Testis (tissue), 2 donors: ENCODE measurements around the gene UPB1.

Experiments used
- POLR2A ChIP-seq: fragments of 450-650 bp; IDR thresholded peaks from one replicate; pipeline ENCODE4 v1.6.1; 2017; ENCODE audit warnings: antibody characterized with exemption, mild to moderate bottlenecking, moderate library complexity
- TF ChIP-seq, protein P1 (sequence below), 3 experiments: fragments of 450-650 bp in 2 of 3; fragments of 200-600 bp in 1 of 3; sonication (generic) in 1 of 3; IDR thresholded peaks; one replicate each; pipeline ENCODE4 v1.5.1; 2016 to 2019; ENCODE audit warnings: antibody characterized with exemption in 3 of 3, mild to moderate bottlenecking in 2 of 3, moderate library complexity in 1 of 3

DNA sequence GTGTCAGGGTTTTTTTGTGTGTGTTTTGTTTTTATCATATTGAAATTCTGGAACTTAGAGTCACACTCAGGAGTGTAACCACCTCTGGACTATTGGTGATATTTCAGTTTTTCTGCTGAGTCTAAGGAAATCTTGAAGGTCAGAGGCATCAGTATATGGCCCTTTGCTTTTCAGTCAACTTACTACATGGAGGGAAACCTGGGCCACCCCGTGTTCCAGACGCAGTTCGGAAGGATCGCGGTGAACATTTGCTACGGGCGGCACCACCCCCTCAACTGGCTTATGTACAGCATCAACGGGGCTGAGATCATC lies 19.9 kb downstream of the UPB1 start:
- TF ChIP-seq, protein P1, sequence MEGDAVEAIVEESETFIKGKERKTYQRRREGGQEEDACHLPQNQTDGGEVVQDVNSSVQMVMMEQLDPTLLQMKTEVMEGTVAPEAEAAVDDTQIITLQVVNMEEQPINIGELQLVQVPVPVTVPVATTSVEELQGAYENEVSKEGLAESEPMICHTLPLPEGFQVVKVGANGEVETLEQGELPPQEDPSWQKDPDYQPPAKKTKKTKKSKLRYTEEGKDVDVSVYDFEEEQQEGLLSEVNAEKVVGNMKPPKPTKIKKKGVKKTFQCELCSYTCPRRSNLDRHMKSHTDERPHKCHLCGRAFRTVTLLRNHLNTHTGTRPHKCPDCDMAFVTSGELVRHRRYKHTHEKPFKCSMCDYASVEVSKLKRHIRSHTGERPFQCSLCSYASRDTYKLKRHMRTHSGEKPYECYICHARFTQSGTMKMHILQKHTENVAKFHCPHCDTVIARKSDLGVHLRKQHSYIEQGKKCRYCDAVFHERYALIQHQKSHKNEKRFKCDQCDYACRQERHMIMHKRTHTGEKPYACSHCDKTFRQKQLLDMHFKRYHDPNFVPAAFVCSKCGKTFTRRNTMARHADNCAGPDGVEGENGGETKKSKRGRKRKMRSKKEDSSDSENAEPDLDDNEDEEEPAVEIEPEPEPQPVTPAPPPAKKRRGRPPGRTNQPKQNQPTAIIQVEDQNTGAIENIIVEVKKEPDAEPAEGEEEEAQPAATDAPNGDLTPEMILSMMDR (IDR thresholded peaks at IDR 0.05) = no peak
- no peak for TF ChIP-seq POLR2A
